Measurements from ENCODE around the gene RPUSD1. TPM values are rescaled to one million over a fixed set of nuclear protein-coding genes. Genes with fewer than 3 reads are reported as not detected.

Gene RPUSD1
- total and polyA plus RNA-seq, 8 donors, result 6.2 to 21.1 (median 9.8) TPM

GRCh38 chr16:819336-820043 lies 31.3 kb upstream of the RPUSD1 start:
- intact Hi-C loops (cut with DNase I), result loop anchor here in 2 of 3 donors (5.0 to 10.0 kb wide), 2 partner anchors 233 to 375 kb away; no protein-coding TSS in a partner anchor
- no peak for TF ChIP-seq CTCF (IDR thresholded peaks at IDR 0.05)
- WGBS, 2 donors, result 48 to 56% methylated on average over 23 of the region's 23 CpGs

GRCh38 chr16:818592-818991 lies 30.4 kb upstream of the RPUSD1 start:
- intact Hi-C loops (cut with DNase I), result loop anchor here in 2 of 3 donors (5.0 to 10.0 kb wide), 2 partner anchors 234 to 376 kb away; no protein-coding TSS in a partner anchor
- 59% methylated on average over 2 of the region's 2 CpGs for WGBS, 2 donors
- Histone ChIP-seq H3K27ac (no peak overlapping the region), H3K9me3 (no peaks in the 10 kb centered on the region), H3K4me3 (no peak overlapping the region), H3K4me1 (no peaks in the 10 kb centered on the region), H3K27me3 (peaks cover 0 to 11% (median 0%) of the 10 kb centered on the region in 4 donors), H3K36me3 (no peaks in the 10 kb centered on the region)
- ATAC-seq, result no peak
- no peak for FAIRE-seq
- no peak for TF ChIP-seq CTCF (IDR thresholded peaks at IDR 0.05)
- DNase-seq, result no peak

More at GRCh38 chr16:819336-820043, 31.3 kb upstream of the RPUSD1 start:
- Histone ChIP-seq H3K27ac (no peak overlapping the region), H3K4me1 (no peaks in the 10 kb centered on the region), H3K9me3 (no peaks in the 10 kb centered on the region), H3K36me3 (no peaks in the 10 kb centered on the region), H3K27me3 (peaks cover 0 to 3% (median 0%) of the 10 kb centered on the region in 4 donors), H3K4me3 (no peak overlapping the region)
- DNase-seq (no peak), ATAC-seq (no peak), FAIRE-seq (no peak)

- Histone ChIP-seq H3K36me3 (no peaks in the 10 kb centered on the region), H3K4me1 (no peaks in the 10 kb centered on the region), H3K27me3 (peaks cover 0 to 15% (median under 1%) of the 10 kb centered on the region in 4 donors), H3K9me3 (no peaks in the 10 kb centered on the region), H3K4me3 (no peak overlapping the region), H3K27ac (no peak overlapping the region)
- no peak for TF ChIP-seq CTCF (IDR thresholded peaks at IDR 0.05)
- DNase-seq, result no peak
- no peak for FAIRE-seq
- 64 to 78% methylated on average over 8 of the region's 8 CpGs for WGBS, 2 donors
- intact Hi-C loops (cut with DNase I), result loop anchor here in 2 of 3 donors (5.0 to 10.0 kb wide), 2 partner anchors 234 to 377 kb away; no protein-coding TSS in a partner anchor
- no peak for ATAC-seq
These were observed 30.0 kb upstream of the RPUSD1 start for GRCh38 chr16:818132-818531.

- Histone ChIP-seq H3K4me1 (no peaks in the 10 kb centered on the region), H3K27ac (no peak overlapping the region), H3K9me3 (no peaks in the 10 kb centered on the region), H3K36me3 (no peaks in the 10 kb centered on the region), H3K27me3 (peaks cover 0 to 20% (median 2%) of the 10 kb centered on the region in 4 donors), H3K4me3 (no peak overlapping the region)
- DNase-seq (peak in 1 of 6 donors; percentile 66), FAIRE-seq (no peak), ATAC-seq (no peak)
- intact Hi-C loops (cut with DNase I), result loop anchor here in 2 of 3 donors (5.0 to 10.0 kb wide), 2 partner anchors 235 to 378 kb away; no protein-coding TSS in a partner anchor
- no peak for TF ChIP-seq CTCF (IDR thresholded peaks at IDR 0.05)
- 35 to 56% methylated on average over 64 to 71 of the region's 71 CpGs for WGBS, 2 donors
These were observed 29.1 kb upstream of the RPUSD1 start for GRCh38 chr16:817001-817906.

All from pancreas (tissue), 10 donors.